Panc1 (cell line): ENCODE results near the gene COL13A1. TPM values are rescaled to one million over a fixed set of nuclear protein-coding genes. Genes with fewer than 3 reads are reported as not detected.

Experiments
- ATAC-seq: fragments of 200-7000 bp; cut with Tn5 transposase; 2 replicates; pipeline ENCODE4 v1.9.1; 2020; ENCODE audit warnings: mild to moderate bottlenecking, moderate library complexity
- BruUV-seq: library from RNA; stranded (reverse); fragments of 400-500 nt; replicated peaks from 2 replicates; lab custom pipeline; 2021; lab: Mats Ljungman, UMichigan
- CTCF ChIA-PET: fragments of 300-600 bp; sonication (Branson Sonifier 250); formaldehyde crosslinking; loops from one replicate; lab custom pipeline; 2022; ENCODE audit warnings: antibody characterized with exemption; lab: Charles Lee
- POLR2A ChIA-PET: fragments of 300-600 bp; sonication (Branson Sonifier 250); formaldehyde crosslinking; loops from one replicate; lab custom pipeline; 2022; ENCODE audit warnings: antibody characterized with exemption; lab: Charles Lee
- DNase-seq: peaks from one replicate; pipeline ENCODE4 v3.0.0-alpha.2; 2010; ENCODE audit warnings: low read depth, low spot score
- H3K27ac ChIP-seq: 2 replicates; pipeline ENCODE4 v1.5.1; 2011; ENCODE audit warnings: mild to moderate bottlenecking, low read length, inconsistent platforms
- H3K27me3 ChIP-seq: fragments of 200-500 bp; sonication (Bioruptor generic); 2 replicates; pipeline ENCODE4 v1.6.0; 2014; ENCODE audit warnings: low read length, inconsistent platforms; ENCODE audit not compliant: control insufficient read depth, insufficient read depth
- H3K36me3 ChIP-seq: fragments of 200-500 bp; sonication (Bioruptor generic); 2 replicates; pipeline ENCODE4 v1.5.1; 2014; ENCODE audit warnings: inconsistent platforms, mild to moderate bottlenecking, low read length, moderate library complexity; ENCODE audit not compliant: control insufficient read depth, insufficient read depth
- H3K4me1 ChIP-seq: 2 replicates; pipeline ENCODE4 v1.5.1; 2011; ENCODE audit warnings: inconsistent platforms, mild to moderate bottlenecking, low read length, moderate library complexity; ENCODE audit not compliant: control insufficient read depth, insufficient read depth
- H3K4me3 ChIP-seq, 2 experiments: 2 replicates each; pipeline ENCODE4 v1.5.1; 2011 to 2012; ENCODE audit warnings: low read depth in 2 of 2, low read length in 2 of 2, mild to moderate bottlenecking in 2 of 2, inconsistent platforms in 1 of 2, moderate library complexity in 1 of 2
- H3K9me3 ChIP-seq: fragments of 200-500 bp; sonication (Bioruptor generic); 2 replicates; pipeline ENCODE4 v1.5.1; 2014; ENCODE audit warnings: low read depth, mild to moderate bottlenecking, inconsistent platforms, low read length, moderate library complexity; ENCODE audit not compliant: control insufficient read depth, insufficient read depth
- POLR2AphosphoS5 ChIP-seq: IDR thresholded peaks from 2 replicates; pipeline ENCODE4 v1.6.1; 2012; ENCODE audit warnings: mild to moderate bottlenecking, low read depth, low read length, moderate library complexity
- SIN3A ChIP-seq: IDR thresholded peaks from 2 replicates; pipeline ENCODE4 v1.6.1; 2012; ENCODE audit warnings: low read depth, mild to moderate bottlenecking, low read length, moderate library complexity, borderline replicate concordance; ENCODE audit not compliant: insufficient read depth
- TCF7L2 ChIP-seq: IDR thresholded peaks from 2 replicates; pipeline ENCODE4 v1.6.1; 2011; ENCODE audit warnings: mild to moderate bottlenecking, low read depth, low read length, inconsistent platforms
- in situ Hi-C: cut with HindIII; loops from 2 replicates; pipeline ENCODE4 v1.10.0; 2016; ENCODE audit warnings: low sequenced_read_pairs, low pct_unique_long_range_greater_than_20kb
- intact Hi-C: fragments of 100-400 bp; cut with micrococcal nuclease; formaldehyde crosslinking; loops from one replicate; pipeline ENCODE4 v1.10.0; 2022; ENCODE audit not compliant: unreplicated experiment
- total RNA-seq: library from RNA; stranded (reverse); gene quantifications from one replicate; pipeline ENCODE4 v1.2.1, GENCODE V29; 2021; ENCODE audit not compliant: unreplicated experiment
- TF ChIP-seq, protein P1 (sequence below): fragments of 450-650 bp; IDR thresholded peaks from 2 replicates; pipeline ENCODE4 v1.5.1; 2017; ENCODE audit warnings: mild to moderate bottlenecking
- TF ChIP-seq, protein P2 (sequence below), 2 experiments: IDR thresholded peaks; 2 replicates each; pipeline ENCODE4 v1.6.1; 2011 to 2012; ENCODE audit warnings: low read depth in 2 of 2, control low read depth in 1 of 2, low read length in 1 of 2, mild to moderate bottlenecking in 1 of 2, moderate library complexity in 1 of 2; ENCODE audit not compliant: insufficient read depth in 1 of 2

The COL13A1 gene
- total RNA-seq, 1 experiment from 2014 or later: 1.0 TPM

DNA sequence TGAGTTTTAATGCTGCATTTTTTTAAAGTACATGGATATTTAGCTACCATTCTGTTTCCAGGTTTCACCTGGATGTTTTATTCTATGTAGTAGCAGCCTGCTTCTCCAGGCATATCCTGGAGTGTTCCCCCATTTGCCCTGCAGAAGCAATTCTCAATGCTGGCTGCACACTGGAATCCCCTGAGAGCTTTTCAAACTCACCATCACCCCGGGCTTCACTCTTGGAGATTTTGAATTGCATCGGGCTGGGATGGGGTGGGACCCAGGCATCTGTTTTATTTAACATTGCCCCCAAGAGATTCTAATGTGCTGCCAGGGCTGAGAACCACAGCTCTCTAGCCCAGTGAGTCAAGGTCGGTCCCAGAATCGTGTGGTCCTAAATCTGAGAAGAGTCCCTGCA, 137.8 kb downstream of the COL13A1 start:
- ChIA-PET POLR2A (interaction anchor here (0.6 kb wide), 1 partner anchor 98 kb away, joined by 8 read pairs; no protein-coding TSS in a partner anchor), CTCF (no interaction called here)
- no peak for TF ChIP-seq POLR2AphosphoS5
- ATAC-seq: no peak
- H3K27me3 ChIP-seq: peaks cover 4% of the 10 kb centered on the region
- no peaks in the 10 kb centered on the region for H3K36me3 ChIP-seq
- no peaks in the 10 kb centered on the region for H3K9me3 ChIP-seq
- intact Hi-C loops (no loop called here), in situ Hi-C loops (no loop called here)
- H3K27ac ChIP-seq: no peak overlapping the region
- no TSS peak for BruUV-seq
- H3K4me3 ChIP-seq: no peak overlapping the region
- H3K4me1 ChIP-seq: no peaks in the 10 kb centered on the region
- DNase-seq: no peak

DNA sequence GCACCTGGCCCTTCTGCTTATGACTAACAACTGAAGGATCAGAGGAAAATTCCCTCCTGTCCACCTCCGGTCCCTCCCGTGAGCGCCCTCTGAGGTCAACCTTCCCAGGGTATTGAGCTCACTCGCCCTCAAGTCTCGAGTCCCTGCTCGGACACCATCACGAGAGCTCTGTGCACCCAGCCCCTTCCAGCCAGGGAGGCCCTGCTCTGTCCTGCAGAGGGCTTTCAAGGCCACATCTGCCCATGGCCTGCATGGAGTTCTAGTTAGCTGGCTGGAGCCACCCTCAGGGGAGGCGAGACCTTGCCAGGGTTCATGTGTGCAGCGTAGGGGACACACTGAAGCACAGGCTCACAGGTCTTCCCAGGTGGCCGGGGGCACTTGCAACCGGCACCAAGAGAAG, 140.0 kb downstream of the COL13A1 start:
- Histone ChIP-seq H3K9me3 (no peaks in the 10 kb centered on the region), H3K4me3 (no peak overlapping the region), H3K27me3 (peaks cover 4% of the 10 kb centered on the region), H3K4me1 (no peaks in the 10 kb centered on the region), H3K27ac (no peak overlapping the region), H3K36me3 (no peaks in the 10 kb centered on the region)
- intact Hi-C loops: no loop called here
- ChIA-PET CTCF (no interaction called here), POLR2A (no interaction called here)
- TF ChIP-seq TCF7L2: no peak
- TF ChIP-seq SIN3A: no peak
- in situ Hi-C loops: no loop called here
- DNase-seq (no peak), ATAC-seq (no peak)
- no TSS peak for BruUV-seq

DNA sequence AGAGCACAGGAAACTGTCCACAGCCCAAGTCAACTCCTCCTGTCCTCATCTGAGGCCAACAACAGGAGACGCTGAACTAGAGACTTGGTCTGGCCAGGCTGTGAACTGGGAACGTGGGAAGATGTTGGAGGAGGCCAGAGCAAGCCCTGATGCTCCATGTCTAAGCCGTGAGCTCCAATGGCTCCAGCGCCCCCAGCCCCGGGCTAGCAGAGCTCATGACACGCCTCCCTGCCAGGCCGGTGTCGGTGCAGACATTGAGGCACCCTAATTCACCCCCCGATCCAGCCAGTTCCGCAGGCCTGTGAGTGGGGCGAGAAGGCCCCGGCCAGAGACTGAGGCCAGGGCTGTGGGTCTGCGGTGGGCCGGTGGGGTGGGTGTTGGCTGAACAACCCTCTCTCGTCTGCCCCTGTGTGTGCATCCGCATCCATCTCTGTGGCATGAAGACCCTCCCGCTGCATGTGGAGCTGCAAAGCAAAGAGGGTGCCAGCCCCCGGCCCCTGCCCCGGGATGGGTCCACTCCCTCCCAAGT, 141.7 kb downstream of the COL13A1 start:
- ATAC-seq (no peak), DNase-seq (no peak)
- CTCF ChIA-PET: no interaction called here
- TF ChIP-seq POLR2AphosphoS5: no peak
- TF ChIP-seq, protein P1, sequence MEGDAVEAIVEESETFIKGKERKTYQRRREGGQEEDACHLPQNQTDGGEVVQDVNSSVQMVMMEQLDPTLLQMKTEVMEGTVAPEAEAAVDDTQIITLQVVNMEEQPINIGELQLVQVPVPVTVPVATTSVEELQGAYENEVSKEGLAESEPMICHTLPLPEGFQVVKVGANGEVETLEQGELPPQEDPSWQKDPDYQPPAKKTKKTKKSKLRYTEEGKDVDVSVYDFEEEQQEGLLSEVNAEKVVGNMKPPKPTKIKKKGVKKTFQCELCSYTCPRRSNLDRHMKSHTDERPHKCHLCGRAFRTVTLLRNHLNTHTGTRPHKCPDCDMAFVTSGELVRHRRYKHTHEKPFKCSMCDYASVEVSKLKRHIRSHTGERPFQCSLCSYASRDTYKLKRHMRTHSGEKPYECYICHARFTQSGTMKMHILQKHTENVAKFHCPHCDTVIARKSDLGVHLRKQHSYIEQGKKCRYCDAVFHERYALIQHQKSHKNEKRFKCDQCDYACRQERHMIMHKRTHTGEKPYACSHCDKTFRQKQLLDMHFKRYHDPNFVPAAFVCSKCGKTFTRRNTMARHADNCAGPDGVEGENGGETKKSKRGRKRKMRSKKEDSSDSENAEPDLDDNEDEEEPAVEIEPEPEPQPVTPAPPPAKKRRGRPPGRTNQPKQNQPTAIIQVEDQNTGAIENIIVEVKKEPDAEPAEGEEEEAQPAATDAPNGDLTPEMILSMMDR: no peak
- TF ChIP-seq, protein P2, sequence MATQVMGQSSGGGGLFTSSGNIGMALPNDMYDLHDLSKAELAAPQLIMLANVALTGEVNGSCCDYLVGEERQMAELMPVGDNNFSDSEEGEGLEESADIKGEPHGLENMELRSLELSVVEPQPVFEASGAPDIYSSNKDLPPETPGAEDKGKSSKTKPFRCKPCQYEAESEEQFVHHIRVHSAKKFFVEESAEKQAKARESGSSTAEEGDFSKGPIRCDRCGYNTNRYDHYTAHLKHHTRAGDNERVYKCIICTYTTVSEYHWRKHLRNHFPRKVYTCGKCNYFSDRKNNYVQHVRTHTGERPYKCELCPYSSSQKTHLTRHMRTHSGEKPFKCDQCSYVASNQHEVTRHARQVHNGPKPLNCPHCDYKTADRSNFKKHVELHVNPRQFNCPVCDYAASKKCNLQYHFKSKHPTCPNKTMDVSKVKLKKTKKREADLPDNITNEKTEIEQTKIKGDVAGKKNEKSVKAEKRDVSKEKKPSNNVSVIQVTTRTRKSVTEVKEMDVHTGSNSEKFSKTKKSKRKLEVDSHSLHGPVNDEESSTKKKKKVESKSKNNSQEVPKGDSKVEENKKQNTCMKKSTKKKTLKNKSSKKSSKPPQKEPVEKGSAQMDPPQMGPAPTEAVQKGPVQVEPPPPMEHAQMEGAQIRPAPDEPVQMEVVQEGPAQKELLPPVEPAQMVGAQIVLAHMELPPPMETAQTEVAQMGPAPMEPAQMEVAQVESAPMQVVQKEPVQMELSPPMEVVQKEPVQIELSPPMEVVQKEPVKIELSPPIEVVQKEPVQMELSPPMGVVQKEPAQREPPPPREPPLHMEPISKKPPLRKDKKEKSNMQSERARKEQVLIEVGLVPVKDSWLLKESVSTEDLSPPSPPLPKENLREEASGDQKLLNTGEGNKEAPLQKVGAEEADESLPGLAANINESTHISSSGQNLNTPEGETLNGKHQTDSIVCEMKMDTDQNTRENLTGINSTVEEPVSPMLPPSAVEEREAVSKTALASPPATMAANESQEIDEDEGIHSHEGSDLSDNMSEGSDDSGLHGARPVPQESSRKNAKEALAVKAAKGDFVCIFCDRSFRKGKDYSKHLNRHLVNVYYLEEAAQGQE (IDR thresholded peaks at IDR 0.05; ENCODE audit: insufficient read depth in 1 of 2, low read depth in 2 of 2, low read length in 1 of 2): no peak
- TF ChIP-seq TCF7L2: no peak
- no peak for TF ChIP-seq SIN3A
- Histone ChIP-seq H3K9me3 (no peaks in the 10 kb centered on the region), H3K36me3 (no peaks in the 10 kb centered on the region), H3K4me3 (no peak overlapping the region), H3K27me3 (peaks cover 4% of the 10 kb centered on the region; the same call in 1 of the 2 replicates), H3K27ac (no peak overlapping the region), H3K4me1 (no peaks in the 10 kb centered on the region)
- POLR2A ChIA-PET: no interaction called here
- BruUV-seq: no TSS peak
- intact Hi-C loops: no loop called here
- in situ Hi-C loops: no loop called here
